Adrenal gland (tissue), 5 donors: ENCODE measurements around the gene OR51B6.
"Not testable (repeated sequence)": the region's sequence is repeated elsewhere in the genome, so short reads cannot be mapped to it uniquely, and the experiment has no call there.

Experiments
- CTCF ChIP-seq, 6 experiments: fragments of 450-650 bp in 4 of 6; fragments of 200-600 bp in 2 of 6; sonication (generic) in 1 of 6; IDR thresholded peaks; 1 replicate in 5 of 6; 2 replicates in 1 of 6; pipeline versions ENCODE4 v1.5.1 to v1.8.0; 2016 to 2021; ENCODE audit warnings: antibody characterized with exemption in 6 of 6, mild to moderate bottlenecking in 2 of 6, moderate library complexity in 1 of 6
- POLR2A ChIP-seq, 2 donors: fragments of 450-650 bp; IDR thresholded peaks; one replicate each; pipeline ENCODE4 v1.6.1; 2017; ENCODE audit warnings: antibody characterized with exemption in 2 of 2, mild to moderate bottlenecking in 2 of 2, moderate library complexity in 1 of 2
- donor health status: DM: no; HTN: no; CAD: no.

GRCh38 chr11:5356031-5356430, 4.7 kb downstream of the OR51B6 start:
- not testable (repeated sequence) for TF ChIP-seq CTCF, POLR2A (IDR thresholded peaks at IDR 0.05)
